Ureter (tissue), 1 donor: Measurements from ENCODE around the gene CBLC. TPM values are rescaled to one million over a fixed set of nuclear protein-coding genes. Genes with fewer than 3 reads are reported as not detected.
A peak's percentile ranks its signal among the peaks of the same experiment; 100 is the strongest.

Source experiments
- DNase-seq: peaks from one replicate; pipeline ENCODE4 v3.0.0-alpha.2; 2020; ENCODE audit warnings: low spot score
- total RNA-seq: library from RNA; stranded (reverse); gene quantifications from one replicate; pipeline ENCODE4 v1.2.4, GENCODE V29; 2023
- donor health status: DM: yes; HTN: yes; CAD: no.

The CBLC gene
- total RNA-seq, 1 donor from 2014 or later: 49.5 TPM

DNA sequence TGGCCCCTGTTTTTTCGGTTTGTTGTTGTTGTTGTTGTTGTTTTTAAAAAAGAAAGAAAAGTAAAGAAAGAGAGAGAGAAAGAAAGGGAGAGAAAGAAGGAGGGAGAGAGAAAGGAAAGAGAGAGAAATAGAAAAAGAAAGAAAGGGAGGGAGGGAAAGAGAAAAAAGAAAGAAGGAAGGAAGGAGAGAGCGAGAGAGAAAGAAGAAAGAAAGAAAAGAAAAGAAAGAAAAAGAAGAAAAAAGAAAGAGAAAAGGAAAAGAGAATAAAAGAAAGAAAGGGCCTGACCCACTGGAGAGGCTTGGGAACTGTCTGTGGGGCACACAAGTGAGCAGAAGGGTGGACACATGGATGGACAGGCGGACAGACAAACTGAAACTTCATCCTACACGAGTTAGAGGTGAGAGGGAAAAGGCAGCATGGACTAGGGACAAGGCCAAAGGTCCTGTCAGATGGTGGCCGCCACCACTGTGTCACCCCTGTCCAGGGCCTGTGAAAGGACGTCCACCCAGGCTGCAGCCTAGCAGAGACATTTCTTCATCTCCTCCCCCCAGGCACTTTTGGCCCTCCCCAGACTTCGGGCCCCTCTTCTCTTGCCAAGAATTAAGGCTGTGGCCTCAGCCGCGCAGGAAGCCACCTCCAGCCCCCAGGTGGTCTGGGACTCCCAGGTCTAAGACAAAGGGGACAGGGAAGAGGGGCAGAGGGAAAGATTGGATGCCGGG, 22.1 kb downstream of the CBLC start:
- no peak for DNase-seq

- peak; percentile 86 for DNase-seq
These were observed 22.8 kb downstream of the CBLC start for GRCh38 chr19:44800461-44800860.

DNA sequence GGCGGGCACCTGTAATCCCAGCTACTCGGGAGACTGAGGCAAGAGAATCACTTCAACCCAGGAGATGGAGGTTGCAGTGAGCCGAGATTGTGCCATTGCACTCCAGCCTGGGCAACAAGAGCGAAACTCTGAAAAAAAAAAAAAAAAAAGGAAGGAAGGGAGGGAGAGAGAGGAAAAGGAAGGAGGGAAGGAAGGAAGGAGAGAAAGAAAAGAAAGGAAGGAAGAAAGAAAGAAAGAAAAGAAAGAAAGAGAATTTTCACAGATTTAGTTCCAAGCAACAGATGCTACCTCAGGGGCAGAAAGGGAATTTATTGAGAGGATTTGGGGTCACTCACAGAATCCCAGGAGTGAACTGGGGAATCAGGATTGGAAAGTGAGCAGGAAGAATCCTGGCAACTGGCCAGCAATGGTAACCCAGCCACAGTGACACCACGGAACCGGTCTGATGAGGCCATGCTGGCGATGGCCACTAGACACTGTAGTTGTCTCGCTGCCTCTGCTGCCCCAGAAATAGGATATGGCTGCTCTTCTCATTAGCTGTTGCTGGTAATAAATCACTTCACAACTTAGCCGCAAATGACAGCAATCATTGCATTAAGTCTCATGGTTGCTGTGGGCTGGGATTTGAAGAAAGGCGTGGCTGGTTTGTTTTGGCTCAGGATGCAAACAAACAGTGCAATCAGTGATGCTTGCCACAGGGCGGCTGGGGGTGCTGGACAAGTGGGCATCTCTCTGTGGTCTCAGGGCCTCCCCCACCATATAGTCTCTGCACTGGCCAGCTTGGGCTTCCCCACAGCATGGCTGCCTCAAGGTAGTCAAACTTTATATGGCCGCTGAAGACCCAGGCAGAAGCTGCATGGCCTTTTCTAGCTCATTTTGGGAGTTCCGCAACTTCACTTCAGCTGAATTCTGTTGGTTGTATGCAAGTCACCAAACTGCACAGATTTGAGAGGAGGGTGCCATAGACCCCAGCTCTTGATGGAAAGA, 26.0 kb downstream of the CBLC start:
- DNase-seq: no peak

DNA sequence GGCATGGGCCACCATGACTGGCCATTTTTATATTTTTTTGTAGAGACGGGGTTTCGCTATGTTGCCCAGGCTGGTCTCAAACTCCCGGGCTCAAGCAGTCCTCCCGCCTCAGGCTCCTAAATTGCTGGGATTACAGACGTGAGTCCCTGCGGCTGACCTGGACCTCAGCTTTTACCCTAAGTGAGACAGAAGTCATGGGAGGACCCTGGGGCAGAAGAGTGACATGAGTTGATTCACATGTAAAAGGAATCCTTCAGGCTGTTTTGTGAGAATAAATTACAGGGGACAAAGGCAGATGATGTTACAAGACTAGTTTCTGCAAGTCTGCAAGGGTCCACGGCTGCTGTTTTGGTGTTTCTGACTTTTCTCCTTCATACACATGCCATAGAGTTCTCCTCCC, 28.6 kb downstream of the CBLC start:
- no peak for DNase-seq

GRCh38 chr19:44807162-44807561, 29.5 kb downstream of the CBLC start:
- no peak for DNase-seq

GRCh38 chr19:44807652-44808462, 30.2 kb downstream of the CBLC start:
- DNase-seq: peak; percentile 48

DNA sequence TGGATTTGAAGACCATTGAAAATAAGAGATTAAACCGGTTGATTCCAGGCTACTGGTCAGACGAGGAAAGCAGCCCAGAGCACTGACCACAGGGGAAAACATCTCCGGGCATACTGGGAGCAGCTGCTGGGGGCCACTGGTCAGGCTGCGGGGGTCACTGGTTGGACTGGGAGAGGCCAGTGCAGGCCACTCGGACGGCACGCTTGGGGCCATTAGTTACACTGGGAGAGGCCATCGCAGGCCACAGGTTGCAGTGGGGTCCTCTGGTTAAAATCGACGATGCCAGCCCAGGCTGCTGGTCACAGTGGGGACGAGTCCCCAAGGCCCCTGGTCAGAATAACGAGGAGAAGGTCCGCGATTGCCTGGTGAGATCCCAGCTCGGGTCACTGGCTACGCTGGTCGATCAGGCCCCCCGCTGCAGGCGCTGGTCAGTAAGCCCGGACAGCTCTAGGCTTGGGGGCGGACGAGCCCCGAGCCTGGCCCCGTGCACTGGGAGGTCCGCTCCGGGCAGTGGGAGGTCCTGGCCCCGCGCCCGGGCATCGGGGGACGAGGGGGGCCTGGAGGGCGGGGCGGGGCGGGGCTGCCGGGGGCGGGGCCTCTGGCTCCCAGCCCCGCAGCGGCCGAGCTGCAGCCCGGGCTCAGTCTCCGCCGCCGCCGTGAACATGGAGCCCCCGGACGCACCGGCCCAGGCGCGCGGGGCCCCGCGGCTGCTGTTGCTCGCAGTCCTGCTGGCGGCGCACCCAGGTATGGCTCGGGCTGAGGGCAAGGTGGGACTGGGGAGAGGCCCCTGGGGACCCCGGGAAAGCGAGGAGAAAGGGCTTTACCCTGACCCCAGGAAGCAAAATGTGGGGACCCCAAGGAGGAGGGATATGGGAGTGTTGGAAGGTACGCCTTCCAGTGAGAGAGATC, 31.0 kb downstream of the CBLC start, which contains the start of gene BCAM:
Gene BCAM, plus strand, starts transcription at position 641 of the 909 bp plus-strand sequence. Its CDS starts 22 bp downstream, at position 663.
- peak; percentile 69 for DNase-seq

DNA sequence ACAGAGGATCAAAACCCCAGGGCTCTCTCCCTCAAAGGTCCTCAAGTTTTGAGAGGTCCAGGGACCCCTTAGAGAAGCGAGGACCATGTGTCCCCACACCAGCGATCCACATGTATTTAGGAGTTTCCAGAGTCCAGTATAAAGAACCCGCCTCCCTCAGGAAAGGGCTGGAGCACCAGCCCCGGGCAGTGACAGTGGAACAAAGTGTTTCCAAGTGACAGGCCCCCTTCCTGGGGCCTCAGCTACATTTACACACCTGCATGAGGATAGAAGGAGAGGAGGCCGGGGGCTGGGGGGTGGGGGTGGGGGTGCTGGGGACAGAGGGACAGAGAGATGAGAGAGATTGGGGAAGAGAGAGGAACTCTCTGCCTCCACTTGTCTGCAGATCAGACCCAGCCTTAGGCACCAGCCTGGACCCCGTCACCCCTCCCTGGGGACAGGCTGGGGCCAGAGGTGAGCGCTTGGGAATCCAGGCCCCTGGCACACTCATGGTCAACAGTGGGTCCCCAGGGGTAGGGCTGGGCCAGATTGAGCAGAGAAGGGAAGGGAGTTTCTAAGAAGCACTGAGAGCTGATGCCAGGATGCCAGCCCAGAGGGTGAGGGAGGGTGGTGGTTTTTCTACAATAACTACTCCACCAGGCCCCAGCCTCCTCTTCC, 32.0 kb downstream of the CBLC start:
- DNase-seq: no peak

GRCh38 chr19:44810234-44811121, 32.8 kb downstream of the CBLC start:
- no peak for DNase-seq

DNA sequence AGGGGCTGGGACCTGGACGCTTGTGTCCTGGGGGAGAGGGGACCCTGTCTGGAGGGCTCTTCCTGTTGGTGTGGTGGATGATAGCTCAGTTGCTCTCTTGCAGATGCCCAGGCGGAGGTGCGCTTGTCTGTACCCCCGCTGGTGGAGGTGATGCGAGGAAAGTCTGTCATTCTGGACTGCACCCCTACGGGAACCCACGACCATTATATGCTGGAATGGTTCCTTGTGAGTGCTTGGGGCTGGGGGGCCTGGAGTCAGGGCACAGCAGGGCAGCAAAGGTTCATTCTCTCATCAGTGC, 33.4 kb downstream of the CBLC start:
- no peak for DNase-seq

- no peak for DNase-seq
These were observed 34.5 kb downstream of the CBLC start for GRCh38 chr19:44812142-44812718.

GRCh38 chr19:44813070-44813840, 35.6 kb downstream of the CBLC start:
- DNase-seq: no peak

DNA sequence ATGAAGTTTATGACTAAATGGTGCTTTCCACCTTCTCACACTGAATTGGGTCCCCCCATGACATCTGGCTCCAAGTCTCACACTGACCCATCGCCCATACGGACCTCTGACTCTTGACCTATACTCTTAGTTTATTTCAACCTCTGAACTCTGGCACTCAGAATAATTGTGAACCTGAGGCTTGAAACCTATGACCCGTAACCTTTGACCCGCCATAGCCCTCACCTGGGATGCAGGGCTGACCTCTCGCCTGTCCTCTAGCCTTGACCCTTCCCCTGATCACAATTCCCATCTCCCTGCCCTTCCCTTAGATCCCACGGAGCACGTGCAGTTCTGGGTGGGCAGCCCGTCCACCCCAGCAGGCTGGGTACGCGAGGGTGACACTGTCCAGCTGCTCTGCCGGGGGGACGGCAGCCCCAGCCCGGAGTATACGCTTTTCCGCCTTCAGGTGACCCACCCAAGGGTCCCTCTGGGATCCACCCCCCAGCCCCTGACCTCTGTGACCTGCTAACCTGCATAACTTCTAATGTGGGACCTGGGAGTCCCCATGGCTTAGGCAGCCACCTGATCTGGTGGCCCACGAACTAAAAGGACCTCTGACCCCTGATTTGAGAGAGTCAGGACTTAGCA, 36.3 kb downstream of the CBLC start:
- DNase-seq: no peak

DNA sequence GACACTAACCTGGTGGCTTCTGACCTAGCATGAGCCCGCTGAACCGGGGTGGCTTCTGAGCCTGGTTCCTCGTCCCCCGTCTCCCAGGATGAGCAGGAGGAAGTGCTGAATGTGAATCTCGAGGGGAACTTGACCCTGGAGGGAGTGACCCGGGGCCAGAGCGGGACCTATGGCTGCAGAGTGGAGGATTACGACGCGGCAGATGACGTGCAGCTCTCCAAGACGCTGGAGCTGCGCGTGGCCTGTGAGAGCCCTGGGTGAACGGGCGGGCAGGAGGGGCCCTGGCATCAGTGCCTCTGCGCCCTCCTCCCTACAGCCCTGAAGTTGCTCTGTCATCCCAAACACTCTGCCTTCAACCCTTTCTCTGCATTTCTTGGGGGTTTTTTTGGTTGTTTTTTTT, 36.8 kb downstream of the CBLC start:
- no peak for DNase-seq

DNA sequence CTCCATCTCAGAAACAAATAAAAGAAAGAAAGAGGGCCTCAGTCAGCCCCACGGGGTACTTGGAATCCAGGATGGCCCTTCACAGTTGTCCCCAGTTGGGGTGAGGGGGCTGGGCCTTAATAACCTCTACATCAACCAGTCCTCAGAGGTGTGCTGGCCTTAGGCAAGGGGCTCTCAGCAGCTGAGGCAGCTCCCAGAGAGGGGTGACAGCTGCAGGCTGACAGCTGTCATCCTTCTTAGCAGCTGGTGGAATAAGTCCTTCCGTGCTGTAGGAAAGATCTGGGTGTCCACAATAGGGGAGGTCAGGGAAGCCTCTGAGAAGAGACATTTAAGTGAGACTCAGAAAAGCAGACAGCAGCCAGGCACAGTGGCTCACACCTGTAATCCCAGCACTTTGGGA, 38.6 kb downstream of the CBLC start:
- DNase-seq: no peak

GRCh38 chr19:44817725-44818465, 40.2 kb downstream of the CBLC start:
- DNase-seq: no peak

GRCh38 chr19:44818466-44819031, 40.9 kb downstream of the CBLC start:
- DNase-seq: no peak
